CD14-positive monocyte (primary cell): ENCODE measurements around the gene EVC. TPM values are rescaled to one million over a fixed set of nuclear protein-coding genes. Genes with fewer than 3 reads are reported as not detected.
A peak's percentile ranks its signal among the peaks of the same experiment; 100 is the strongest.

ENCODE experiments used
- DNase-seq, 3 donors: peaks; one replicate each; pipeline ENCODE4 v3.0.0-alpha.2; 2011 to 2022
- H2AFZ ChIP-seq: 2 replicates; pipeline ENCODE4 v1.6.0; 2012; ENCODE audit warnings: mild to moderate bottlenecking, low read depth, low read length, inconsistent platforms; ENCODE audit not compliant: insufficient read depth, poor library complexity, severe bottlenecking
- H3K27ac ChIP-seq, 2 donors: 1 replicate in 1 of 2; 2 replicates in 1 of 2; pipeline ENCODE4 v1.5.1; 2012 to 2013; ENCODE audit warnings: low read length in 2 of 2, control low read depth in 1 of 2, inconsistent platforms in 1 of 2, low read depth in 1 of 2, mild to moderate bottlenecking in 1 of 2
- H3K27me3 ChIP-seq, 2 donors: one replicate each; pipeline versions ENCODE4 v1.6.0 to v1.6.1; 2011 to 2013; ENCODE audit warnings: low read length in 2 of 2; ENCODE audit not compliant: control insufficient read depth in 2 of 2, insufficient read depth in 2 of 2
- H3K36me3 ChIP-seq, 2 donors: replicated peaks in 1 of 2; 1 replicate in 1 of 2; 2 replicates in 1 of 2; pipeline versions ENCODE4 v1.5.1 to v1.6.1; 2012 to 2013; ENCODE audit warnings: low read length in 2 of 2, control low read depth in 1 of 2, inconsistent platforms in 1 of 2, mild to moderate bottlenecking in 1 of 2; ENCODE audit not compliant: insufficient read depth in 2 of 2, control insufficient read depth in 1 of 2
- H3K4me1 ChIP-seq, 2 donors: 1 replicate in 1 of 2; 2 replicates in 1 of 2; pipeline versions ENCODE4 v1.5.1 to v1.6.1; 2012 to 2013; ENCODE audit warnings: low read length in 2 of 2, control low read depth in 1 of 2, inconsistent platforms in 1 of 2, mild to moderate bottlenecking in 1 of 2, moderate library complexity in 1 of 2; ENCODE audit not compliant: insufficient read depth in 2 of 2, control insufficient read depth in 1 of 2
- H3K4me2 ChIP-seq: replicated peaks from 2 replicates; pipeline ENCODE3; 2012; ENCODE audit warnings: low read length, moderate library complexity, mild to moderate bottlenecking; ENCODE audit not compliant: poor library complexity, severe bottlenecking; ENCODE audit errors: extremely low read depth
- H3K4me3 ChIP-seq, 3 experiments: fragments of 200-600 bp in 1 of 3; sonication (generic) in 1 of 3; replicated peaks in 1 of 3; 1 replicate in 2 of 3; 2 replicates in 1 of 3; pipeline ENCODE4 v1.5.1; 2011 to 2013; ENCODE audit warnings: low read length in 3 of 3, mild to moderate bottlenecking in 3 of 3, control low read depth in 2 of 3, low read depth in 2 of 3, inconsistent platforms in 1 of 3, moderate library complexity in 1 of 3
- H3K79me2 ChIP-seq: 2 replicates; pipeline ENCODE4 v1.6.0; 2012; ENCODE audit warnings: mild to moderate bottlenecking, control low read depth, inconsistent platforms, low read length, moderate library complexity; ENCODE audit not compliant: insufficient read depth
- H3K9ac ChIP-seq: 2 replicates; pipeline ENCODE4 v1.6.0; 2017; ENCODE audit warnings: low read length, mild to moderate bottlenecking; ENCODE audit not compliant: insufficient read depth, poor library complexity, severe bottlenecking
- H3K9me3 ChIP-seq, 2 donors: replicated peaks in 1 of 2; 1 replicate in 1 of 2; 2 replicates in 1 of 2; pipeline versions ENCODE4 v1.5.1 to v1.6.1; 2012 to 2013; ENCODE audit warnings: low read length in 2 of 2, control low read depth in 1 of 2; ENCODE audit not compliant: control insufficient read depth in 1 of 2, insufficient read depth in 1 of 2
- H4K20me1 ChIP-seq: 2 replicates; pipeline ENCODE4 v1.6.0; 2012; ENCODE audit warnings: mild to moderate bottlenecking, low read length, control low read depth, moderate library complexity; ENCODE audit not compliant: insufficient read depth
- H3K27ac Mint-ChIP-seq, 7 donors: one replicate each; pipeline ENCODE4 v1.8.0; 2020; ENCODE audit warnings: mild to moderate bottlenecking in 7 of 7, mixed read lengths in 7 of 7, moderate library complexity in 6 of 7, inconsistent platforms in 2 of 7
- H3K27me3 Mint-ChIP-seq, 3 donors: one replicate each; pipeline ENCODE4 v1.8.0; 2021 to 2022; ENCODE audit warnings: low read depth in 3 of 3, mild to moderate bottlenecking in 3 of 3, mixed read lengths in 3 of 3, moderate library complexity in 3 of 3, inconsistent platforms in 1 of 3
- H3K36me3 Mint-ChIP-seq, 2 donors: one replicate each; pipeline ENCODE4 v1.8.0; 2020; ENCODE audit warnings: mixed read lengths in 2 of 2, inconsistent platforms in 1 of 2, mild to moderate bottlenecking in 1 of 2
- H3K4me1 Mint-ChIP-seq: one replicate; pipeline ENCODE4 v1.8.0; 2020; ENCODE audit warnings: mild to moderate bottlenecking, mixed read lengths
- H3K4me3 Mint-ChIP-seq, 2 donors: one replicate each; pipeline ENCODE4 v1.8.0; 2020; ENCODE audit warnings: mild to moderate bottlenecking in 2 of 2, mixed read lengths in 2 of 2, moderate library complexity in 1 of 2
- H3K9me3 Mint-ChIP-seq, 7 donors: one replicate each; pipeline ENCODE4 v1.8.0; 2020 to 2022; ENCODE audit warnings: mixed read lengths in 7 of 7, mild to moderate bottlenecking in 6 of 7, moderate library complexity in 6 of 7, inconsistent platforms in 2 of 7
- CTCF ChIP-seq: fragments of 200-600 bp; IDR thresholded peaks from one replicate; pipeline ENCODE4 v1.8.0; 2022; ENCODE audit warnings: antibody characterized with exemption, mild to moderate bottlenecking
- WGBS: methylation state at CpG from one replicate; pipeline ENCODE4 v1.1.5; 2013; ENCODE audit warnings: missing lambda C conversion rate; ENCODE audit not compliant: insufficient coverage; 5-methylcytosine and 5-hydroxymethylcytosine counted together
- intact Hi-C, 2 donors: fragments of 100-400 bp; cut with micrococcal nuclease; formaldehyde crosslinking; loops; one replicate each; pipeline versions ENCODE4 v1.15.0 to v1.15.1; 2023
- polyA plus RNA-seq, 3 donors: library from polyadenylated mRNA; depleted of rRNA in 1 of 3; unstranded in 2 of 3; stranded (reverse) in 1 of 3; fragments of 300-500 nt in 2 of 3; fragments of >200 nt in 1 of 3; fragmentation: Illumina TruSeq in 2 of 3; gene quantifications; 1 replicate in 2 of 3; 2 replicates in 1 of 3; pipeline ENCODE4 v1.2.3, GENCODE V29; 2012 to 2021

EVC gene
- polyA plus RNA-seq, 3 donors = 0.36 TPM; not detected in 2

GRCh38 chr4:5705647-5706320, 5.2 kb upstream of the EVC start:
- peaks cover 37 to 44% (median 39%) of the 10 kb centered on the region in 3 donors for H3K27me3 Mint-ChIP-seq
- H3K4me1 Mint-ChIP-seq = peaks cover 17% of the 10 kb centered on the region
- Histone ChIP-seq H3K36me3 (no peaks in the 10 kb centered on the region), H3K27me3 (peaks cover 16 to 34% of the 10 kb centered on the region in 2 donors), H3K9me3 (peaks cover 0 to 5% of the 10 kb centered on the region in 2 donors), H3K79me2 (no peaks in the 10 kb centered on the region), H2AFZ (no peak overlapping the region), H4K20me1 (no peaks in the 10 kb centered on the region), H3K4me3 (no peak overlapping the region), H3K9ac (no peak overlapping the region), H3K4me1 (peaks cover 11 to 21% of the 10 kb centered on the region in 2 donors), H3K4me2 (no peak overlapping the region), H3K27ac (no peak overlapping the region)
- intact Hi-C loops = no loop called here
- no peak overlapping the region for H3K27ac Mint-ChIP-seq
- no peak for TF ChIP-seq CTCF
- no peaks in the 10 kb centered on the region for H3K36me3 Mint-ChIP-seq
- no peak overlapping the region for H3K4me3 Mint-ChIP-seq
- 96% methylated on average over 2 of the region's 5 CpGs for WGBS
- no peak for DNase-seq
- peaks cover 0 to 11% (median 9%) of the 10 kb centered on the region in 7 donors for H3K9me3 Mint-ChIP-seq

GRCh38 chr4:5706486-5707290, 4.3 kb upstream of the EVC start:
- Histone ChIP-seq H3K79me2 (no peaks in the 10 kb centered on the region), H3K9ac (no peak overlapping the region), H3K36me3 (no peaks in the 10 kb centered on the region), H3K27ac (no peak overlapping the region), H3K9me3 (peaks cover 0 to 5% of the 10 kb centered on the region in 2 donors), H3K4me3 (no peak overlapping the region), H3K4me1 (peaks cover 13 to 26% of the 10 kb centered on the region in 2 donors), H3K4me2 (no peak overlapping the region), H2AFZ (no peak overlapping the region), H3K27me3 (peaks cover 17 to 39% of the 10 kb centered on the region in 2 donors), H4K20me1 (no peaks in the 10 kb centered on the region)
- 79% methylated on average over 9 of the region's 11 CpGs for WGBS
- peaks cover 42 to 50% (median 42%) of the 10 kb centered on the region in 3 donors for H3K27me3 Mint-ChIP-seq
- intact Hi-C loops = no loop called here
- TF ChIP-seq CTCF = no peak
- no peaks in the 10 kb centered on the region for H3K36me3 Mint-ChIP-seq
- DNase-seq = peak in 1 of 3 donors; percentile 11
- peaks cover 0 to 12% (median 9%) of the 10 kb centered on the region in 7 donors for H3K9me3 Mint-ChIP-seq
- peak overlapping the region in 1 of 2 donors; percentile 82 for H3K4me3 Mint-ChIP-seq
- no peak overlapping the region for H3K27ac Mint-ChIP-seq
- H3K4me1 Mint-ChIP-seq = peaks cover 19% of the 10 kb centered on the region
